ENCODE results near the gene SRGAP1. TPM values are rescaled to one million over a fixed set of nuclear protein-coding genes. Genes with fewer than 3 reads are reported as not detected.

The SRGAP1 gene
- total RNA-seq, 2 experiments from 2014 or later: not detected

GRCh38 chr12:63916561-63917476 lies 72.3 kb downstream of the SRGAP1 start:
- POLR2A ChIA-PET: no interaction called here
- Mint-ChIP-seq H3K36me3 (ENCODE audit: low read depth) (no peaks in the 10 kb centered on the region), H3K4me1 (ENCODE audit: low read depth) (no peaks in the 10 kb centered on the region), H3K9me3 (ENCODE audit: insufficient read depth) (no peaks in the 10 kb centered on the region), H3K4me3 (no peak overlapping the region), H3K27me3 (ENCODE audit: low read depth) (no peaks in the 10 kb centered on the region), H3K27ac (no peak overlapping the region)
- DNase-seq (no peak), ATAC-seq (no peak)
- CTCF ChIA-PET: no interaction called here

- no peak overlapping the region for H3K4me3 Mint-ChIP-seq
- H3K36me3 Mint-ChIP-seq (ENCODE audit: low read depth): no peaks in the 10 kb centered on the region
- DNase-seq (no peak), ATAC-seq (no peak)
- no peaks in the 10 kb centered on the region for H3K9me3 Mint-ChIP-seq (ENCODE audit: insufficient read depth)
- H3K4me1 Mint-ChIP-seq (ENCODE audit: low read depth): no peaks in the 10 kb centered on the region
- H3K27ac Mint-ChIP-seq: no peak overlapping the region
- no peaks in the 10 kb centered on the region for H3K27me3 Mint-ChIP-seq (ENCODE audit: low read depth)
- ChIA-PET POLR2A (no interaction called here), CTCF (no interaction called here)
Observed at GRCh38 chr12:63917477-63917862, 73.0 kb downstream of the SRGAP1 start.

- H3K27me3 Mint-ChIP-seq (ENCODE audit: low read depth): no peaks in the 10 kb centered on the region
- CTCF ChIA-PET: no interaction called here
- DNase-seq (no peak), ATAC-seq (no peak)
- H3K4me3 Mint-ChIP-seq: no peak overlapping the region
- POLR2A ChIA-PET: no interaction called here
- no peak overlapping the region for H3K27ac Mint-ChIP-seq
- no peaks in the 10 kb centered on the region for H3K9me3 Mint-ChIP-seq (ENCODE audit: insufficient read depth)
- H3K4me1 Mint-ChIP-seq (ENCODE audit: low read depth): no peaks in the 10 kb centered on the region
- no peaks in the 10 kb centered on the region for H3K36me3 Mint-ChIP-seq (ENCODE audit: low read depth)
Observed at GRCh38 chr12:63917864-63918799, 73.6 kb downstream of the SRGAP1 start.

DNA sequence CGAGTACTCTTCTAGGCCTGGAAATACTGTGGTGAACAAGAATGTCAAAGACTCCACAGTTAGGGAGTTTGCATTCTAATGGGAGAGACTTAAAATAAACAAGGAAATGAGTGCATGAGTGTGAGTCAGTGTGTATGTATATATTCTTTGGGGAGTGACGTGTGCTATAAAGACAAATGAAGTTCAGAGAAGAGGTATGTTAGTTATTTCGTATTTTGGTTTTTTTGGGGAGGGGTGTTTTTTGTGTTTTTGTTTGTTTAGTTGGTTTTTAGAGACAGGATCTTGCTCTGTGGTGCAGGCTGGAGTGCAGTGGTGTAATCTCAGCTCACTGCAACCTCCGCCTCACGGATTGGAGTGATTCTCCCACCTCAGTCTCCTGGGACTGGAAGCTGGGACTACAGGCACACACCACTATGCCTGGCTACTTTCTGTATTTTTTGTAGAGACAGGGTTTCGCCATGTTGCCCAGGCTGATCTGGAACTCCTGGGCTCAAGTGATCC lies 74.3 kb downstream of the SRGAP1 start:
- no peaks in the 10 kb centered on the region for H3K4me1 Mint-ChIP-seq (ENCODE audit: low read depth)
- no peak overlapping the region for H3K4me3 Mint-ChIP-seq
- H3K9me3 Mint-ChIP-seq (ENCODE audit: insufficient read depth): no peaks in the 10 kb centered on the region
- ChIA-PET POLR2A (no interaction called here), CTCF (no interaction called here)
- no peaks in the 10 kb centered on the region for H3K27me3 Mint-ChIP-seq (ENCODE audit: low read depth)
- no peak overlapping the region for H3K27ac Mint-ChIP-seq
- H3K36me3 Mint-ChIP-seq (ENCODE audit: low read depth): no peaks in the 10 kb centered on the region
- no peak for ATAC-seq
- DNase-seq: no peak

DNA sequence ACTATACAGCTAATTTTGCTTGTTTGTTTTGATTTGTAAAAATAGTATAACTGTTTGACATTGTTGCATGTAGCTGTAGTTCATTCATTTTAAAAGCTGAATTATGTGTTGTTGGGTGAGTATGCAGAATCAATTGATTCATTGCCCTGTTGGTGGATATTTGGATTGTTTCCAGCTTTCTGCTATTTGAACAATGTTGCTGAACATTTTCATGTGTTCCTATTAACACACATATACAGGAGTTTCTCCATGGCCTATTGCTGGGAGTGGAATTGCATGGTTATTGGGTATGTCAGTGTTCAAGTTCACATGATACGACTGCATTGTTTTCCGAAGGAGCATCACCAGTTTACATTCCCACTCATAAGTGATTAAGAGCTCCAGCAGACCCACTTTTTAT lies 75.3 kb downstream of the SRGAP1 start:
- no peaks in the 10 kb centered on the region for H3K36me3 Mint-ChIP-seq (ENCODE audit: low read depth)
- ChIA-PET POLR2A (no interaction called here), CTCF (no interaction called here)
- ATAC-seq: no peak
- DNase-seq: no peak
- H3K27ac Mint-ChIP-seq: no peak overlapping the region
- no peaks in the 10 kb centered on the region for H3K4me1 Mint-ChIP-seq (ENCODE audit: low read depth)
- no peaks in the 10 kb centered on the region for H3K27me3 Mint-ChIP-seq (ENCODE audit: low read depth)
- no peaks in the 10 kb centered on the region for H3K9me3 Mint-ChIP-seq (ENCODE audit: insufficient read depth)
- H3K4me3 Mint-ChIP-seq: no peak overlapping the region

DNA sequence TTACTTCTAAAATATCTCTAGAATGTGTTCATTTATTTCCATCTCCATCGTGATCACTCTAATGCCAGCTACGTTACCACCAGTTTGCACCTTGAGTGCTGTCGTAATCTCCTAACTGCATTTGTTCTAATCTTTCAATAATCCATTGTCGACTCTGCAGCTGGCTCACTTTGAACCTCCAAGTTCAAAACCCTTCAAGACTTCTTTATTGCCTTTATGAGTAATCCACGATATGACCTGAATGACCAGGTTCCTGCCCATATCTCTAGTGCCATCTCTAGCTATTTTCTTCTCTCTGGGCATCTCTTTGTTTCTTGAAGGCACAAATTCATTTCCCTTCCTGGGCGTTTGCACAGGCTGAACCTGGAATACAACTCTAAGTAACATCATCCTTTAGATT lies 76.7 kb downstream of the SRGAP1 start:
- CTCF ChIA-PET: no interaction called here
- DNase-seq (no peak), ATAC-seq (no peak)
- H3K27me3 Mint-ChIP-seq (ENCODE audit: low read depth): peaks cover 2% of the 10 kb centered on the region
- no peaks in the 10 kb centered on the region for H3K4me1 Mint-ChIP-seq (ENCODE audit: low read depth)
- H3K4me3 Mint-ChIP-seq: no peak overlapping the region
- H3K36me3 Mint-ChIP-seq (ENCODE audit: low read depth): no peaks in the 10 kb centered on the region
- H3K9me3 Mint-ChIP-seq (ENCODE audit: insufficient read depth): no peaks in the 10 kb centered on the region
- POLR2A ChIA-PET: interaction anchor here (1.0 kb wide), 1 partner anchor 49 kb away, joined by 3 read pairs; no protein-coding TSS in a partner anchor
- no peak overlapping the region for H3K27ac Mint-ChIP-seq

DNA sequence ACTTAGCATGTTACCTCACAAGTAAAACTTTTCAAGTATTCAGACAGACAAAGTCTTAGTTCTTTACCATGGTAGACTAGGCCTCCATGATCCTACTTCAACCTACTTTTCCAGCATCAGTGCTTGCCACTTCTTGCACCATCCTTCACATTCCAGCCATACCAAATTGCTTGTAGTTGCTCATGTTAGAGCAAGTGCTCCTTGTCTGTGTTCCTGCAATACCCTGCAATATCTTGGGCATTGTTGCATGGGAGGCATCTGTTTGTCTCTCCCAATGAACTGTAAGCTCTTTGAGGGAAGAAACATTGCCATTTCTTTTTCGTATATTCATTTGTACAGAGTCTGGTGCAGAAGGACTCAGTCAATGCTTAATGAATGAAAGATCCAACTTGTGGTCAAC lies 78.0 kb downstream of the SRGAP1 start:
- Mint-ChIP-seq H3K9me3 (ENCODE audit: insufficient read depth) (no peaks in the 10 kb centered on the region), H3K4me1 (ENCODE audit: low read depth) (no peaks in the 10 kb centered on the region), H3K36me3 (ENCODE audit: low read depth) (no peaks in the 10 kb centered on the region), H3K27me3 (ENCODE audit: low read depth) (peaks cover 2% of the 10 kb centered on the region), H3K4me3 (no peak overlapping the region), H3K27ac (no peak overlapping the region)
- ChIA-PET POLR2A (interaction anchor here (0.5 kb wide), 1 partner anchor 121 kb away, joined by 3 read pairs; no protein-coding TSS in a partner anchor), CTCF (no interaction called here)
- ATAC-seq (no peak), DNase-seq (no peak)

DNA sequence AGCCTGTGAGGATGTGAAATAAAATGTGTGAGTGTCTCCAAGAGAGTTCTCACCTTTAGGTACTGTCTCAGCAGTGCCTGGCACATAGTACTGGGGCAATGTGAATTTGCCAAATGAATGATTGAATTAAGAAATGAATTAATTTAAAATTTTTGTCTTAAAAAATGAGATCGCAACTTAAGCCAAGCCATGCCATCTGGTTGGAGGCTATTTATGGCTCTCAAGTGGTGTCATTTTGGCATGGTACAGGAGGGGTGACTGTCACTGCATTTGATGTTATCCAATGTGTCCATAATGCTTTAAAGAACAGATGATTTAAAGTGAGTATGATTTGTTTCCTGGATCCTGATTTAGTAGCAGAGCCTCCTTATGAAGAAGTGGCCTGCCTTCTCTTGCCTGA lies 80.3 kb downstream of the SRGAP1 start:
- Mint-ChIP-seq H3K9me3 (ENCODE audit: insufficient read depth) (no peaks in the 10 kb centered on the region), H3K27ac (no peak overlapping the region), H3K4me1 (ENCODE audit: low read depth) (no peaks in the 10 kb centered on the region), H3K4me3 (no peak overlapping the region), H3K27me3 (ENCODE audit: low read depth) (peaks cover 2% of the 10 kb centered on the region), H3K36me3 (ENCODE audit: low read depth) (no peaks in the 10 kb centered on the region)
- no peak for ATAC-seq
- DNase-seq: no peak
- CTCF ChIA-PET: no interaction called here
- POLR2A ChIA-PET: no interaction called here

DNA sequence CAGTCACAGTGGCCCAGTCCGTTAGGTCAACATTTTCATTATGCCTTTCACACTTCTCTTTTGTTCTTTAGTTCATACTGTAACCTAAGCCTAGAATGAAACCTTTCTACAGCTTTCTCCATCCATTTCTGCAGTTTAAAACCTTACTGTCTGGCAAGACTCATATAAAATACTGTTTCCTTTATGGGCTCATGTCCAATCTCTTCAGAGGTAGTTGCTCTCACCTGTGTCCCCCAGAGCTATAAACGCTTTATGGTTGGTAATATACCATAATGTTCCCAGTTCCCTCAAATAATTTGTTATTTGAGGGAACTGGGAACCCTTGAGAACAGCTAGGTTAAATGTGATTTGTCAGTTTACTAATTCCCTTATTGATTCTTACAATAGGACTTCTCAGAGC lies 83.0 kb downstream of the SRGAP1 start:
- H3K4me1 Mint-ChIP-seq (ENCODE audit: low read depth): no peaks in the 10 kb centered on the region
- no peak for DNase-seq
- H3K36me3 Mint-ChIP-seq (ENCODE audit: low read depth): no peaks in the 10 kb centered on the region
- POLR2A ChIA-PET: no interaction called here
- no peak overlapping the region for H3K4me3 Mint-ChIP-seq
- peaks cover 5% of the 10 kb centered on the region for H3K27me3 Mint-ChIP-seq (ENCODE audit: low read depth)
- CTCF ChIA-PET: no interaction called here
- H3K9me3 Mint-ChIP-seq (ENCODE audit: insufficient read depth): no peaks in the 10 kb centered on the region
- no peak for ATAC-seq
- no peak overlapping the region for H3K27ac Mint-ChIP-seq

DNA sequence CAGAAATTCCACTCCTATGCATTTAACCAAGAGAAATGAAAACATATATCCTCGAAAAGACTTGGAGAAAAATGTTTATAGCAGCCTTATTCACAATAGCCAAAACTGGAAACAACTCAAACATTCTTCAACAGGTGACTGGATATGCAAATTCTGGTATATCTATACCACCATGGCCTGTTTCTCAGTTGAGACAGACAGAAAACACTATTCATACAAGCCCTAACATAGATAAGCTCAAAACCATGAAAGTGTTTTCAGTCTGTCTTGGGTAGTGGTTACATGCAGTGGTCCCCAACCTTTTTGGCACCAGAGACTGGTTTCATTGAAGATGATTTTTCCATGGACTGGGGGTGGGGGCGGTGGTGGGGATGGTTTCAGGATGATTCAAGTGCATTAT lies 83.8 kb downstream of the SRGAP1 start:
- Mint-ChIP-seq H3K9me3 (ENCODE audit: insufficient read depth) (no peaks in the 10 kb centered on the region), H3K27me3 (ENCODE audit: low read depth) (peaks cover 7% of the 10 kb centered on the region), H3K27ac (no peak overlapping the region), H3K4me3 (no peak overlapping the region), H3K4me1 (ENCODE audit: low read depth) (no peaks in the 10 kb centered on the region), H3K36me3 (ENCODE audit: low read depth) (no peaks in the 10 kb centered on the region)
- DNase-seq: no peak
- CTCF ChIA-PET: no interaction called here
- no peak for ATAC-seq
- POLR2A ChIA-PET: no interaction called here

DNA sequence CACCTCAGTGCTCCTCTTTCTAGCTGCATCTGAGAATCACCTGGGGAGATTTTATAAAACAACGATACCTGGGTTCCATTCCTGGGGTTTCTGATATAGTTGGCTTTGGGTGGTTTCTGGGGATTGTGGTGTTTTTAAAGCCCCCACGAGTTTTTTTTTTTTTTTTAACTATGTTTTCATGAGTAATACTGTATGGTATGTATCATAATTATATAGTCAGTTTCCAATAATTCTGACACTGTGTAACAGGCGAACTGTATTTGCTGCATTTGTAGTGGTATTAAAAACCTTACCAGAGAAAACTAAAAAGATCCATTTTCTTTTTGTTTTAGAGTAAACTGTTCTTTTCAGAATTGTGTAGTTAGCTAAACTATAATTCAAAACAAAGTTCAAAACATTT lies 84.9 kb downstream of the SRGAP1 start:
- CTCF ChIA-PET: no interaction called here

DNA sequence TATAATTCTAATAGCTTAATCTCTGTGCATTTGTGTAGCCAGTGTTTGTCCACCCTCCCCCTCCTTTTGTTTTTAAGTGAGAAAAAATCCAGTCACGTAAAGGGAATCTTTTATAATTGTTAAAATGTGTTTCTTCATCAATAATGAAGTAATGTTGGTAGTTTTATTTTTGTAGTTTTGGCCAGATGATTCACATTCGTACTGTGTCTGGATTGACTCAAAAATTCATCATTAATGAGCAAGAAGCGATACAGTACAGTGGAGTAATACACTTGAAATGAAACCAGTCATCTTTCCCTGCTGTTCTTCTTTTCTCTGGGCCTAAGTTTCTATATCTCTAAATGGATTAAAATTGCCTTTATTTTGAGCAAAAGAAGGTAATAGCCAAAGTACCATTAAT lies 86.5 kb downstream of the SRGAP1 start:
- DNase-seq: no peak
- ATAC-seq: no peak
- Mint-ChIP-seq H3K36me3 (ENCODE audit: low read depth) (no peaks in the 10 kb centered on the region), H3K4me1 (ENCODE audit: low read depth) (no peaks in the 10 kb centered on the region), H3K27me3 (ENCODE audit: low read depth) (peaks cover 4% of the 10 kb centered on the region), H3K27ac (no peak overlapping the region), H3K9me3 (ENCODE audit: insufficient read depth) (no peaks in the 10 kb centered on the region), H3K4me3 (no peak overlapping the region)
- ChIA-PET POLR2A (no interaction called here), CTCF (no interaction called here)

More for the DNA sequence above, 84.9 kb downstream of the SRGAP1 start:
- Mint-ChIP-seq H3K9me3 (ENCODE audit: insufficient read depth) (no peaks in the 10 kb centered on the region), H3K36me3 (ENCODE audit: low read depth) (no peaks in the 10 kb centered on the region), H3K27me3 (ENCODE audit: low read depth) (peaks cover 7% of the 10 kb centered on the region), H3K4me1 (ENCODE audit: low read depth) (no peaks in the 10 kb centered on the region), H3K27ac (no peak overlapping the region), H3K4me3 (no peak overlapping the region)
- ATAC-seq (no peak), DNase-seq (no peak)
- POLR2A ChIA-PET: no interaction called here
